ENCODE data around the gene GPC2. TPM values are rescaled to one million over a fixed set of nuclear protein-coding genes. Genes with fewer than 3 reads are reported as not detected.

Gene GPC2
- total RNA-seq, 4 donors from 2014 or later: 0.57 to 1.4 (median 0.83) TPM; not detected in 1

GRCh38 chr7:100126239-100126930, 50.8 kb downstream of the GPC2 start:
- peaks cover 30 to 77% (median 33%) of the 10 kb centered on the region in 3 donors for H3K4me1 ChIP-seq
- H3K4me3 ChIP-seq: peak overlapping the region; percentile 55 to 91 (median 84)
- H3K9me3 ChIP-seq: no peaks in the 10 kb centered on the region
- no peak for DNase-seq
- H3K27ac ChIP-seq: peak overlapping the region; percentile 92 to 99 (median 98)
- intact Hi-C loops (cut with DNase I): no loop called here
- 7 to 12% methylated on average over 21 to 22 of the region's 29 CpGs for WGBS, 2 donors
- TF ChIP-seq CTCF (IDR thresholded peaks at IDR 0.05): peak in 1 of 6 experiments; percentile 20
- TF ChIP-seq POLR2A (IDR thresholded peaks at IDR 0.05): peak in 1 of 4 donors; percentile 39
- no peaks in the 10 kb centered on the region for H3K27me3 ChIP-seq
- peaks cover 0 to 16% (median 0%) of the 10 kb centered on the region in 3 donors for H3K36me3 ChIP-seq

- peak overlapping the region in 3 of 4 donors; percentile 92 to 99 (median 97) for H3K27ac ChIP-seq
- no peak for TF ChIP-seq POLR2A (IDR thresholded peaks at IDR 0.05)
- no peak for TF ChIP-seq CTCF (IDR thresholded peaks at IDR 0.05)
- peaks cover 0 to 16% (median 0%) of the 10 kb centered on the region in 3 donors for H3K36me3 ChIP-seq
- no peaks in the 10 kb centered on the region for H3K9me3 ChIP-seq
- WGBS, 2 donors: 72 to 77% methylated on average over 4 of the region's 4 CpGs
- intact Hi-C loops (cut with DNase I): no loop called here
- DNase-seq: no peak
- no peaks in the 10 kb centered on the region for H3K27me3 ChIP-seq
- no peak overlapping the region for H3K4me3 ChIP-seq
- H3K4me1 ChIP-seq: peaks cover 33 to 78% (median 35%) of the 10 kb centered on the region in 3 donors
These were observed 52.6 kb downstream of the GPC2 start for GRCh38 chr7:100124301-100125230.

GRCh38 chr7:100122568-100122967, 54.6 kb downstream of the GPC2 start:
- no peak overlapping the region for H3K27ac ChIP-seq
- H3K27me3 ChIP-seq: no peaks in the 10 kb centered on the region
- H3K36me3 ChIP-seq: peaks cover 0 to 16% (median 0%) of the 10 kb centered on the region in 3 donors
- WGBS, 2 donors: 92 to 100% methylated on average over 1 of the region's 1 CpG
- intact Hi-C loops (cut with DNase I): no loop called here
- H3K4me3 ChIP-seq: no peak overlapping the region
- TF ChIP-seq CTCF (IDR thresholded peaks at IDR 0.05) (no peak), POLR2A (IDR thresholded peaks at IDR 0.05) (no peak)
- H3K9me3 ChIP-seq: no peaks in the 10 kb centered on the region
- H3K4me1 ChIP-seq: peaks cover 28 to 74% (median 30%) of the 10 kb centered on the region in 3 donors
- no peak for DNase-seq

GRCh38 chr7:100122067-100122466, 55.1 kb downstream of the GPC2 start:
- 25 to 84% methylated on average over 6 to 13 of the region's 13 CpGs for WGBS, 2 donors
- H3K4me3 ChIP-seq: no peak overlapping the region
- no peak for TF ChIP-seq CTCF (IDR thresholded peaks at IDR 0.05)
- no peak for TF ChIP-seq POLR2A (IDR thresholded peaks at IDR 0.05)
- no peaks in the 10 kb centered on the region for H3K27me3 ChIP-seq
- no peaks in the 10 kb centered on the region for H3K9me3 ChIP-seq
- intact Hi-C loops (cut with DNase I): no loop called here
- peaks cover 28 to 73% (median 30%) of the 10 kb centered on the region in 3 donors for H3K4me1 ChIP-seq
- no peak for DNase-seq
- peak overlapping the region in 2 of 4 donors; percentile 13 to 21 for H3K27ac ChIP-seq
- peaks cover 0 to 16% (median 0%) of the 10 kb centered on the region in 3 donors for H3K36me3 ChIP-seq

- Histone ChIP-seq H3K9me3 (no peaks in the 10 kb centered on the region), H3K4me1 (peaks cover 22 to 65% (median 24%) of the 10 kb centered on the region in 3 donors), H3K27ac (peak overlapping the region in 3 of 4 donors; percentile 82 to 95 (median 94)), H3K36me3 (peaks cover 0 to 16% (median 0%) of the 10 kb centered on the region in 3 donors), H3K27me3 (no peaks in the 10 kb centered on the region), H3K4me3 (peak overlapping the region in 2 of 4 donors; percentile 72 to 89)
- intact Hi-C loops (cut with DNase I): no loop called here
- DNase-seq: no peak
- TF ChIP-seq POLR2A (IDR thresholded peaks at IDR 0.05) (no peak), CTCF (IDR thresholded peaks at IDR 0.05) (no peak)
- WGBS, 2 donors: 18 to 40% methylated on average over 1 of the region's 1 CpG
These were observed 56.5 kb downstream of the GPC2 start for GRCh38 chr7:100120733-100121036.
